ENCODE measurements around the gene IFNG.
A peak's percentile ranks its signal among the peaks of the same experiment; 100 is the strongest.

The IFNG gene

GRCh38 chr12:68148261-68148951, 11.1 kb downstream of the IFNG start:
- no peak for TF ChIP-seq POLR2A (IDR thresholded peaks at IDR 0.05; ENCODE audit: low read length)
- no peak for TF ChIP-seq GATA1 (IDR thresholded peaks at IDR 0.05; ENCODE audit: low read depth, low read length)

GRCh38 chr12:68140556-68140955, 19.0 kb downstream of the IFNG start:
- DNase-seq = no peak

More at GRCh38 chr12:68148261-68148951, 11.1 kb downstream of the IFNG start:
- no peak for DNase-seq

GRCh38 chr12:68139941-68140340, 19.6 kb downstream of the IFNG start:
- DNase-seq = no peak
- TF ChIP-seq GATA1 (IDR thresholded peaks at IDR 0.05; ENCODE audit: low read depth, low read length) (no peak), POLR2A (IDR thresholded peaks at IDR 0.05; ENCODE audit: low read length) (no peak)

More at GRCh38 chr12:68140556-68140955, 19.0 kb downstream of the IFNG start:
- TF ChIP-seq GATA1 (IDR thresholded peaks at IDR 0.05; ENCODE audit: low read depth, low read length) = no peak
- no peak for TF ChIP-seq POLR2A (IDR thresholded peaks at IDR 0.05; ENCODE audit: low read length)

GRCh38 chr12:68139001-68139400, 20.5 kb downstream of the IFNG start:
- DNase-seq = no peak
- no peak for TF ChIP-seq POLR2A (IDR thresholded peaks at IDR 0.05; ENCODE audit: low read length)
- TF ChIP-seq GATA1 (IDR thresholded peaks at IDR 0.05; ENCODE audit: low read depth, low read length) = no peak

GRCh38 chr12:68138480-68138879, 21.1 kb downstream of the IFNG start:
- TF ChIP-seq GATA1 (IDR thresholded peaks at IDR 0.05; ENCODE audit: low read depth, low read length) (no peak), POLR2A (IDR thresholded peaks at IDR 0.05; ENCODE audit: low read length) (no peak)
- DNase-seq = no peak

DNA sequence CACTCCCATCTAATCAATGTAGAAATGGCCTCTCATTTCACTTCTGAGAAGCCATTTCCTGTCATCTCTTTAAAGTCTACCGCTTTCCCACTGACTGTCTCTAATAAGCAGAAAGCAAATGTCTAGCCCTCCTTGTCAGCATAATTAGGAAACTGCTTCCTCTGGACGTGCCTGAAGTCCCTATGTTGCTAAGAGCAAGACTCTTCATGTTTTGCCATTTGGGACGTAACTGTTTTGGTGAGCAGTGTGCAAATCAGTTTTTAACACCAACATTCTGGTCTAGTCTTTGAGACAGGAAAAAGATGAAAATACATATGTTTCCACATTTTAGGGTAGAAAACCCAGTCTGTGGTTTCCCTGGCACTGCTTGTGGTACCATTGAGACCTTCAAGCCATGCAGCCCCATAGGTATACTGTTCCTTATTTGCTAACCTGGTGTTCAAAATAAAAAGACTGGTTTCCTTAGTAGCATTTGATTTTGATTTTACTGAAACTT, 22.2 kb downstream of the IFNG start:
- DNase-seq = no peak
- TF ChIP-seq POLR2A (IDR thresholded peaks at IDR 0.05; ENCODE audit: low read length) = no peak
- no peak for TF ChIP-seq GATA1 (IDR thresholded peaks at IDR 0.05; ENCODE audit: low read depth, low read length)

GRCh38 chr12:68135520-68135919, 24.0 kb downstream of the IFNG start:
- TF ChIP-seq GATA1 (IDR thresholded peaks at IDR 0.05; ENCODE audit: low read depth, low read length) = no peak
- TF ChIP-seq POLR2A (IDR thresholded peaks at IDR 0.05; ENCODE audit: low read length) = no peak
- no peak for DNase-seq

GRCh38 chr12:68131867-68132414, 27.6 kb downstream of the IFNG start:
- DNase-seq = no peak
- TF ChIP-seq GATA1 (IDR thresholded peaks at IDR 0.05; ENCODE audit: low read depth, low read length) = no peak
- TF ChIP-seq POLR2A (IDR thresholded peaks at IDR 0.05; ENCODE audit: low read length) = no peak

DNA sequence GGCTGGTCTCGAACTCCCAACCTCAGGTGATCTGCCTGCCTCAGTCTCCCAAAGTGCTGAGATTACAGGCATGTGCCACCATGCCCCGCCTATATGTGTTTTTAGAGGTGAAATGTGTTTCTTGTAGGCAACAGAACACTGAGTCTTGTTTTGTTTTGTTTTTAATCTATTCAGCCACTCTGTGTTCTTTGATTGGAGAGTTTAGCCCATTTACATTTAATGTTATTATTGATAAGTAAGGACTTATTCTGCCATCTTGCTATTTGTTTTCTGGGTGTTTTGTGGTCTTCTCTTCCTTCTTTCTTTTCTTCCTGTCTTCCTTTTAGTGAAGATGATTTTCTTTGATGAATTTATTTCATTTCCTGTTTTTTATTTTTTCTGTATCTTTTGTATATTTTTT, 29.6 kb downstream of the IFNG start:
- DNase-seq = no peak
- TF ChIP-seq GATA1 (IDR thresholded peaks at IDR 0.05; ENCODE audit: low read depth, low read length) (no peak), POLR2A (IDR thresholded peaks at IDR 0.05; ENCODE audit: low read length) (no peak)

- TF ChIP-seq GATA1 (IDR thresholded peaks at IDR 0.05; ENCODE audit: low read depth, low read length) = no peak
- no peak for TF ChIP-seq POLR2A (IDR thresholded peaks at IDR 0.05; ENCODE audit: low read length)
- no peak for DNase-seq
These were observed 37.2 kb downstream of the IFNG start for GRCh38 chr12:68122236-68122920.

- DNase-seq = no peak
- TF ChIP-seq POLR2A (IDR thresholded peaks at IDR 0.05; ENCODE audit: low read length) (no peak), GATA1 (IDR thresholded peaks at IDR 0.05; ENCODE audit: low read depth, low read length) (no peak)
These were observed 38.4 kb downstream of the IFNG start for GRCh38 chr12:68121143-68121542.

DNA sequence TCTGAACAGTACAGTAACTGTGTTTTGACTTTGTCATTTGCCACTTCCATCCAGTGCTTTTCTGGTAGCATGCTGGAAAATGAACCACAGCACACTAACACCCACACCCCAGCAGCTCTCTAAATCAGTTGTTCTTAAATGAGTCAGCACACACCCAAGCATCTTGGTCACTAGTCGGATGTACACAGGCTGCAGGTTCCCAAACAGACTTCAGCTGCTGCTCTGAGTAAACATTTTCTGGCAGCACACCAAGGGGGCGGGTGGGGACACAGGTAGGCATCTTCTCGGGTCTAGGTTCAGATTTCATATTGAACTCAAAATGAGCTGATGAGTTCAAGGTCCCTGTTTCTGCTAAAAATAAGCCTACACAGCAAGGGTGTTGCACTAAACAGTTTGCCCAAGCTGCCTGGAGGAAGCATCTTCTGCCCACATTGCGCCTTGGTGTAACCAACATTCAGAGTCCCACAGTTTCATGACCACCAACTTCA, 39.8 kb downstream of the IFNG start:
- no peak for TF ChIP-seq POLR2A (IDR thresholded peaks at IDR 0.05; ENCODE audit: low read length)
- TF ChIP-seq GATA1 (IDR thresholded peaks at IDR 0.05; ENCODE audit: low read depth, low read length) = no peak
- no peak for DNase-seq

DNA sequence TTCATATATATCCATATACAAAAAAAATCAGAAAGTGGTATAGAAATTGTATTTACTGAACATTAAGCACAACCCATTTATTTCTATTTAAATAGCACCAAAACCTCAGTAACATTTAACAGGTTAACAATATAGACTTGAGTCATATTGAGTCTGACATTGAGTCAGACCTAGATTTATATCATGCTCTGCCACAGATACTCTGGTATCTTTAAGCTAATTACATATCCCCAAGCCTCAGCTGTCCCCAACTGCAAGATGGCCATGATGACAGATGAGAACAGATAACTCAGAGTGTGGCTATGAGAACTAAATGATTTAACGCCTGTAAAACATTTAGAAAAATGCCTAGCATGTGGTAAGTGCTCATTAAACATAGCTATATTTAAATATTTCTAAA, 40.3 kb downstream of the IFNG start:
- peak in 1 of 2 experiments; percentile 9 for DNase-seq
- no peak for TF ChIP-seq GATA1 (IDR thresholded peaks at IDR 0.05; ENCODE audit: low read depth, low read length)
- no peak for TF ChIP-seq POLR2A (IDR thresholded peaks at IDR 0.05; ENCODE audit: low read length)

GRCh38 chr12:68118096-68118755, 41.3 kb downstream of the IFNG start:
- TF ChIP-seq POLR2A (IDR thresholded peaks at IDR 0.05; ENCODE audit: low read length) (no peak), GATA1 (IDR thresholded peaks at IDR 0.05; ENCODE audit: low read depth, low read length) (no peak)
- DNase-seq = no peak

Data from erythroblast (primary cell).